DMS79 (cell line): Measurements from ENCODE around the gene SASH1.

ENCODE experiments used
- DNase-seq: peaks from one replicate; lab custom pipeline; 2025; lab: John Stamatoyannopoulos, UW

SASH1 gene

DNA sequence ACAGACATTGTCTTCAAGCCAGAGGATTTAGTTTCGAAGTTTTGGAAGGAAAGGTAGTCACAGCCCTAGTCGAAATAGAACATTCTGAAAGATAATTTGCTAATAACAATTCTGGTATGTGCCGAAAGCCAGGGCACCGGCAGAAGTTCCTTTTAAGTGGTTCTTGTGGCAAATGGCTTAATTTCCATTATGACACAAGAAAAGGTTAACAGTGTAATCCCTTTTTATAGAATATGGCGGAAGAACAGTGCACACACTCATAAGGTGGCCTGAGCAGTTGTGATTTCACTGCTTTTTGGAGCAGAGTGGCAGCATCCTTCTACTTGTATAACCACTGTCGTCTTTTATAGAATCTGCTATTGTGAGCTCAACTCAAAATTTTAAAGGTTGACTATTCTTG lies 152.4 kb downstream of the SASH1 start:
- no peak for DNase-seq

- DNase-seq, result no peak
These were observed 154.6 kb downstream of the SASH1 start for GRCh38 chr6:148497257-148497656.

DNA sequence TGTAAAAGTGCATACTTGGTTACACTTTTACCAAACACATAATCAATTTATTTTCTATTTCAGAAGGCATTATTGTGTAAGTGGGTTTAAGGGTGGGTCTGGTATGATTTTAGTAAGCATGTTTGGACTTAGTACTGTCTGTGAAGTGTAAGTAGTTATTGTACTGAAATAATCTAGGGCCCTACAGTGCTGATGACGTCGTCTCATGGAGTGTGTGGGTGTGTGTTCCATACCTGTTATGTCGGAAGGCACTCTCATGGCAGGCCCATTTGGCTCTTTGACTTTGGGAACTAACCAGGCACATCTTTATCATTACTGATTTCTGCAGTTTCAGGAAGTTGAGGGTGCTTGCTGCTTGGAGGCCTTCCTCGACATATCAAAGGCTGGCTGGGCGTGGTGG lies 155.1 kb downstream of the SASH1 start:
- no peak for DNase-seq

- no peak for DNase-seq
These were observed 157.8 kb downstream of the SASH1 start for GRCh38 chr6:148500402-148500801.

DNA sequence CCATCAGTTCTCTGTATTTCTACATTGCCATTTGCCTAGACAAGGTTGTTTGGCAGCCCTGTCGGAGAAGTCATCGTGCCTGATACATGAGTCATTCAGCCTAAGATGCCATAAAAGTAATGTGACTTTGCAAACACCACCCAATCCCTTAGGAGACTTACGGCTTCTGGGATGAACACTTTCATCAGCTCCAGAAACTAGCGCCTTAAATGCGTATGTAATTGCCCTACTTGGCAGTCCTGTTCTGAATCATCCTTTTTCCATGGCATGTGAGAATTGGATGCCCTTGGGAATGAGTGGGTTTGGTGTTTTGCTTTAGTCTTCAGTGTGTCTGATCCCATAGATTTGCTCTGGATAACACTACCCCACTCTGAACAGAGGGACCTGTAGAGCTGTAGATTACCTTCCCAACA lies 158.5 kb downstream of the SASH1 start:
- no peak for DNase-seq

- DNase-seq, result no peak
These were observed 159.6 kb downstream of the SASH1 start for GRCh38 chr6:148502083-148502772.

GRCh38 chr6:148502773-148503135 lies 160.1 kb downstream of the SASH1 start:
- no peak for DNase-seq

GRCh38 chr6:148503703-148504102 lies 161.1 kb downstream of the SASH1 start:
- DNase-seq, result no peak

DNA sequence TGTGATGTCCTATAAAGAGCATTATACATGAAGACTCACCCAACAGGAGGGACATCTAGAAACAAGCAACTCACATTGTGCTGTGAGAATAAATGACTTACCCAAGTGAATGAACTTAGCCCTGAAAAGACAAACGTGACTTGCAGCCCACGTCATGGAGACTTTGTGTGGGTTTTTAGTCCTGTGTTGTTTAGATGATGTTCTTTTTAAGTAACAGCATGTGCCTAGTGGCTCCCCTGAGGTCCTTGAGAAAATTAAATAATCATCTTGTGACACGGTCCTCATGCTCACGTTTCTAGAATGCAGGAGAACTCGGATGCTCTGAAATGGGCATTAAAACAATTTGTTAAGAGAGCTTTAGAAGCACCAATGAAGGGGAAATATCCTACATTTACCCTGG lies 165.1 kb downstream of the SASH1 start:
- no peak for DNase-seq

DNA sequence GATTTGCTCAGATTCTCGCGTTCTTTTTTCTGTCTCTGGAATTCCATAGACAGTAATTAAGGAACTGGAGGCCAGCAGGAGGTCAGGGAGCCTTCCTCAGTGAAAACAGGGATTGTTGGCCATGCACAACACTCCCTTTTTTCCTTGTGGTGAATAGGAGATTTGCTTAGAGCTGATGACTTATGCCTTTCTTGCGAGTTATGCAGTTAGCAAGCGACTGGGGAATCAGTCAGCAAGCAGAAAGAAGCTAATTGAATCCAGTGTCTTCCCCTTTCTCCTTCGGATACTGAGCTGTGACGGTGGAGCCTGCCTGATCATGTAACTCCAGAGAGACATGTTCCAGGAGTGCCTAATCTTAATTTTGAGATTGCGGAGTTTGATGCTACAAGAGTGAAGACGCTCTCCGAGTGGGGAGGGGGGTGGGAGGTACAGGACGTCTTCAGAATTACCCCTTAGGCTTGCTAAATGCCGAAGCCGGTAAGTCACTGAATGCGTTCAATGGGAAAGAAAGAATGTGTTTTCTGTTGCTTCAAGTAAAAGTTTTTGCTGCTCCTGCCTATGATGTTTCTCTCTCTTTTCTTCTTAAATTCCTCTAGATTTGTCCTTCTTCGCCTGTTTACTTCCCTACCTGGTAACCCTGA lies 165.9 kb downstream of the SASH1 start:
- no peak for DNase-seq

GRCh38 chr6:148509119-148509799 lies 166.6 kb downstream of the SASH1 start:
- no peak for DNase-seq

DNA sequence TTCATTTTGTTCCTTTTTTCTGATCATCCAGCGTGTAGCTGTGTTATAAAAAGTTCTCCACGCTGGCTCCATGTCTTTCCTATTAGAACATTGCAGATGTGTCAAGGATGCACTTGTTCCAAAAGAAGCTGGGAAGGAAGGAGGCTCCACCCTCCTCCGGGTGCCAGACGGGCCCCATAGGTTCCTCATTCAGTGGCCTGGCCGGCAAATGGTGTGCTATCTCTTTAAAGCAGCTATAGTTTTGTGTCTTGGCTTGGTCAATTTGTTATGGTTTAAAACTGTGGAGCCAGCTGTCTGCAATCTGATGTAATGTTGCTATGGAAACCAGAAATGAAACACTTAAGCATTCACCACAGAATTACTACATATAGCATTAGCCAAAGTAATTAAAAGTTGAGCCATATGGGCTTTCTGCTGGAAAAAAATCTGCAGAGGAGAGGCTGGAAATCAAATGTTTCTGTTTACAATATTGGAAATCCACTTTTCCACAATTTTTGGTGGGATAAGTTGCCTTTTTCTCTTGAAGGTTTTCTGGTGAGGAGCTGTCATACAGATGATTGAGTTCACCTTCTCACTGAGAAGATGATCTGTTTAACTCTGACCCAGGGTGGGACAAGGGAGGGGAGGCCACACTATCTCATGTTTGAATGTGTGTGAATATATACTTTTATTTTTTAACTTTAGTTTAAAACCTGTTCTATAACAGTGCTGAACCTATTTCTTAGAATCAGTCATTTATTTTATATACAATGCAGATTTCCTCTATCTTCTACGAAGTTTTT lies 167.4 kb downstream of the SASH1 start:
- peak; percentile 8 for DNase-seq

DNA sequence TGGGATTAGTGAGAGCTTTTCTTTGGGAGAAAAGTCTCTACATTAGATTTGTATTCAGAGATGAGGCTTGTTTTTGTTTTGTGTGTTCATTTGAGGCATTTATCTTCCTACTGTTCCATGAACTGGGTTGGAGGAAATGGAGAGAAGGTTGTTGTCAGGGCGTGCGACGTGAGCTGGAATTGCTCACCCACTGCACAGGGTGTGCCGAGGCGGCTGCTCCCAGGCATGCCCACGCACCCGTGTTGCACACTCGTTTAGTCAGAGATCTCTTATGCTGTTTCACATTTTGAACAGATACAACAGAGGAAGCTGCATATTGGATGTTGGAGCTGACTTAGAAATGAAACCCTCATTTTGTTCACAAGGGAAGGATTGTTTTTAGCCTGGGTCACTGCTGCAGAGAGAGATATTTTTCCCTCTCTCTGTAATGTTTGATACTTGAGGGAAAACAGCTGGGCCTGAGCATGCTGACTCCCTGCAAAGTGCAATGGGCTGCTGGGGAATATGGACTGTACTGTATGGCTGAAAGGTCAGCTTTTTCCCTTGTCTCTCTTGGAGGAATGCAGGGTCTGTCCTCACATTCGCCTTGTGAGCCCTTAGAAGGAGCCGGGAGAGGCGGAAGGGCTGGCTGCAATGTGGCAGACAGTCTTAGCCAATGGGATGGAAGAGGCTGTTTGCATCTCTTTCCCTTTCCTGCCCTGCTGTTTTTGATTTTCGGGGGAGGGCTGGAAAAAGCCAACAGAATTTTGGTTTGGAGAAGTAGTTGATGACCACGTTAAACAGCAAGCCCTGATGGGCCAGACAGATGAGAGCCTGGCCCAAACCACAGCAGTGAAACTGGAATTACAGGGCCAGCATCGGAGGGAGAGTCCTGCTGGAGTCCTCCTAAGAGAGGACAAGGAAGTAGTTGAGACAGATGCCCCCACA lies 170.8 kb downstream of the SASH1 start:
- DNase-seq, result no peak

DNA sequence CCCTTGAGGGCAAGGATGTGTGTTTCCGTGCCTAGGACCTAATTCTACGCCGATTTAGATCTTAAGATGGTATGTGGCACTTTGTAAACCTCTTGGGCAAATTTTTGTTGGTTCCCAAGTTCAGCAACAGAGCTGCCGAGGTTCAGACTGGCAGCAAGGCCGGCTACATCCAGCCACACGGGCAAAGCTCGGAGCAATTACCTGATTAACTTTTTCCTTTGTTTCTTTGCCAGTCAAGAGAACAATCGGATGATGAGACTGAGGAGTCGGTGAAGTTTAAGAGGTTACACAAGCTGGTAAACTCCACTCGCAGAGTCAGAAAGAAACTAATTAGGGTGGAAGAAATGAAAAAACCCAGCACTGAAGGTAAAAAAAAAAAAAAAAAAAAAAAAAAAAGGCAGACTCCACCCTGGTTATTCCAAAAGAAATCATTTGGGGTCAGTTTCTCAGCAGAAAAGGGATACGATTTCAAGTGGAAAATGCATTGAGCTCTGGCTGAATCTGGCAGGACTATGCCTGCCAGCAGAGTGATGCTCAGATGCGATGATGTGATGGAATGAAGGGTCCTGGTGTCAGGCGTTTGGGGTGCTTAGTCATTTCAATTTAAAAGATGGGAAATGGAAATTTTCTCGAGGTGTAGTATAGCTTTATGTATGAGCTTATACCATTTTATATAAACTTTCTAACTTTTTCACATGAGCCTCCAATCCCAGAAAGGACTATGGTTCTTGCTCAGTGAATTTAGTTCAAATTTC lies 171.6 kb downstream of the SASH1 start:
- DNase-seq, result no peak

GRCh38 chr6:148516217-148516616 lies 173.6 kb downstream of the SASH1 start:
- no peak for DNase-seq

GRCh38 chr6:148516617-148517016 lies 174.0 kb downstream of the SASH1 start:
- no peak for DNase-seq

GRCh38 chr6:148517470-148517869 lies 174.8 kb downstream of the SASH1 start:
- DNase-seq, result no peak

DNA sequence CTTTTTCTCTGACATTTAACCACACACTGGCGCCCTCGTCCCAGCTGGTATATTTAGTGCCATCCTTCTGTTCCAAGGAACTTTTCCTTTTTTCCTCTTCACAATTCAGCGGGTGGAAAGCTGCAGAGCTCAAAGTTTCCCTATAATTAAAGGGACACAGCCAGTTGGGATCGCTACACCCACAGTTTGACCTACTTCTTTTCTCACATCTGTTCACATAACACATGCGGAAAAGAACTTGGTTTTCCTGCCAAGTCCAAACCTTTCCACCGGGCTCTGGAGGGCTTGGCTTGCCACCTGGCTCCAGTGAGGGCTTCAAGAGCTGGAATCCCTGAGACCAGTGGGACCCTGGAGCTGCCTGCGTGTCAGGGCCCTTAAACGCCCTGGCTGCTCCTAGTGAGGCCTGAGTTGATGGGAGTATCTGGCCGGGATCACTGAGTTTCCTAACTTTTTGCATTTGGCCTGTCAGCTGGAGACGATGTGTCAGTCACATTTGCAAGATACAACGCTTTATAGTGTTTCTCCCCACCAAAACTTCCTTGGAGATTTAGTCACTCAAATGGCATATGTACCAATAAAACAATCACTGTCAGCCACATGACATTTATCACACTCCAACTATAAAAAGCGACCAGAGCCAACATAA lies 176.0 kb downstream of the SASH1 start:
- DNase-seq, result no peak

DNA sequence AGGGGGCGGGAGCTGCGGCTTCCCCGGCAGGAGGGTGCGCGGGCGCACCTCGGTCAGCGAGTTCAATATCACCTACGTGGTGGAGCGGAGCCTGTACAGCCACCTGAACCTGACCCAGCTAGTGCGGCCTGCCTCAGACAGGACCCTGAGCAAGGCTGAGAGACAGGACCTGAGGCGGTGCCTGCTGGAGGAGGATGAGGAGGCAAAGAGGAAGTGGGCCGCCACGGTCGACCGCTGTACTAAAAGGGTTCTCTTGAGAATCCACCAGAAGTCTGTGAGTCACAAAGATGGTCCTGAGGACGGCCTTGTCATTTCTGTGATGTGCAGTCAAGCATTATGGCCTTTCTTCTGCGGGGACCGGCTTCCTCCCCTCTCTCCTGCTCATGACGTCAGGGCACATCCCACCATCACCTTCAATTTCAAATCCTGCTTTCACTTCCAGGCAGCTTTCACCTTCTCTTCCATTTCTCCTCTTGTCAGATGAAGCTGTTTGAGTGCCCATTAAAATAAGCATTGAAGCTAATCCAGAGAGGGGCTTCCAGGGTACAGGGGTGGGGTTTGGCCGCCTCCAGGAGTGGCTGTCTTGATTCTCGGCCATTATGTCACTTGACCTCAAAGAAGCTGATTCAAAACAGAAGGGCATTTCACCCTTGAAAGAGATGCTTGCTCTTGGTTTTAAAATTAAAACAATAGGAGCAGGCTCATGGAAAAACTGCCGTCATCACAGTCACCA lies 177.6 kb downstream of the SASH1 start:
- no peak for DNase-seq

DNA sequence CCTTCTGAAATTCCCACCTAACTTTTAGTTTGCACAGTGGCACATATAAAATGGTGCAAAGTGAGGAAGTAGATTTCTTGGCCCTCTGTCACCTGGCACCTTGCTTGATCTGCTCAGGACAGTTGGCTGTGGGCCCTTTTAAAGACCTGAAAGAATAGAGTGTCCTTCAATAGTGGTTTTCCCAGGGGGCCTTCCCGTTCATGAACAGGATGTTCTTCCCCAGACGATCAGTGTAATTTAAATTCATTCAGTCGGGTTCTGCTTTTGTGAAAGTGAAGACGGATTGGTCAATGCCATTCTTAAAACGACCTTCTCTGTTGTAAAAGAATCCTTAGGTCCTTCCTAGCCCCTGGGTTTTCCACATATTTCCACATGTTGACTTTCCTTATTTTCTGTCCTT lies 178.5 kb downstream of the SASH1 start:
- DNase-seq, result no peak
